K562 (cell line): Measurements from ENCODE around the gene FDX2.

Experiments
- HNRNPK ChIP-seq: fragments of 200-400 bp; formaldehyde crosslinking; IDR thresholded peaks from one replicate; pipeline ENCODE4 v1.6.1; 2018; ENCODE audit warnings: mild to moderate bottlenecking, low read depth, low read length; ENCODE audit not compliant: poor library complexity, severe bottlenecking
- ILK ChIP-seq: fragments of 450-650 bp; IDR thresholded peaks from 2 replicates; pipeline ENCODE4 v1.6.1; 2016; ENCODE audit warnings: missing genetic modification characterization, low read depth, mild to moderate bottlenecking, missing compliant biosample characterization, moderate library complexity, borderline replicate concordance
- YY1 ChIP-seq, 3 experiments: IDR thresholded peaks; 2 replicates each; pipeline ENCODE4 v1.6.1; 2011; ENCODE audit warnings: low read length in 2 of 3, mild to moderate bottlenecking in 2 of 3, moderate library complexity in 2 of 3, borderline replicate concordance in 1 of 3, control low read depth in 1 of 3, low read depth in 1 of 3; ENCODE audit not compliant: insufficient read depth in 3 of 3, insufficient replicate concordance in 2 of 3, control insufficient read depth in 1 of 3, insufficient read length in 1 of 3; ENCODE audit errors: extremely low read depth in 1 of 3
- TF ChIP-seq, protein P1 (sequence below), 3 experiments: IDR thresholded peaks in 2 of 3; conservative IDR thresholded peaks in 1 of 3; 2 replicates each; pipeline ENCODE4 v1.5.1; 2011 to 2012; ENCODE audit warnings: low read length in 3 of 3, mild to moderate bottlenecking in 3 of 3, control low read depth in 2 of 3, improper control_type of control experiment in 1 of 3, inconsistent platforms in 1 of 3, low read depth in 1 of 3, mixed read lengths in 1 of 3, moderate library complexity in 1 of 3; ENCODE audit not compliant: insufficient read depth in 2 of 3

DNA sequence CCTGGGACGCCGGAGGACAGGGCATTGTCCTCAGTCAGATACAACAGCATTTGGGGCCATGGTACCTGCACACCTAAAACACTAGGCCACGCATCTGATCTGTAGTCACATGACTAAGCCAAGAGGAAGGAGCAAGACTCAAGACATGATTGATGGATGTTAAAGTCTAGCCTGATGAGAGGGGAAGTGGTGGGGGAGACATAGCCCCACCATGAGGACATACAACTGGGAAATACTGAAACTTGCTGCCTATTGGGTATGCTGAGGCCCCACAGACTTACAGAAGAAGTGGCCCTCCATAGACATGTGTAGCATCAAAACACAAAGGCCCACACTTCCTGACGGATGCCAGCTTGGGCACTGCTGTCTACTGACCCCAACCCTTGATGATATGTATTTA is 30.4 kb downstream of the FDX2 start:
- TF ChIP-seq ILK (tag) (no peak), YY1 (IDR thresholded peaks at IDR 0.05; ENCODE audit: borderline replicate concordance in 1 of 3, control insufficient read depth in 1 of 3, extremely low read depth in 1 of 3, insufficient read depth in 3 of 3, insufficient read length in 1 of 3, insufficient replicate concordance in 2 of 3, low read depth in 1 of 3, low read length in 2 of 3) (no peak), HNRNPK (no peak)
- TF ChIP-seq, protein P1, sequence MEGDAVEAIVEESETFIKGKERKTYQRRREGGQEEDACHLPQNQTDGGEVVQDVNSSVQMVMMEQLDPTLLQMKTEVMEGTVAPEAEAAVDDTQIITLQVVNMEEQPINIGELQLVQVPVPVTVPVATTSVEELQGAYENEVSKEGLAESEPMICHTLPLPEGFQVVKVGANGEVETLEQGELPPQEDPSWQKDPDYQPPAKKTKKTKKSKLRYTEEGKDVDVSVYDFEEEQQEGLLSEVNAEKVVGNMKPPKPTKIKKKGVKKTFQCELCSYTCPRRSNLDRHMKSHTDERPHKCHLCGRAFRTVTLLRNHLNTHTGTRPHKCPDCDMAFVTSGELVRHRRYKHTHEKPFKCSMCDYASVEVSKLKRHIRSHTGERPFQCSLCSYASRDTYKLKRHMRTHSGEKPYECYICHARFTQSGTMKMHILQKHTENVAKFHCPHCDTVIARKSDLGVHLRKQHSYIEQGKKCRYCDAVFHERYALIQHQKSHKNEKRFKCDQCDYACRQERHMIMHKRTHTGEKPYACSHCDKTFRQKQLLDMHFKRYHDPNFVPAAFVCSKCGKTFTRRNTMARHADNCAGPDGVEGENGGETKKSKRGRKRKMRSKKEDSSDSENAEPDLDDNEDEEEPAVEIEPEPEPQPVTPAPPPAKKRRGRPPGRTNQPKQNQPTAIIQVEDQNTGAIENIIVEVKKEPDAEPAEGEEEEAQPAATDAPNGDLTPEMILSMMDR (IDR thresholded peaks at IDR 0.05 in 2 of 3, conservative IDR thresholded peaks at IDR 0.05 in 1 of 3; ENCODE audit: insufficient read depth in 2 of 3, low read depth in 1 of 3, low read length in 3 of 3): no peak
